HEK293T (cell line): ENCODE measurements around the gene EHBP1.

ENCODE experiments used
- ARNT ChIP-seq: fragments of 450-650 bp; IDR thresholded peaks from 2 replicates; pipeline ENCODE4 v1.6.1; 2017; ENCODE audit warnings: mild to moderate bottlenecking
- FOXA1 ChIP-seq: fragments of 450-650 bp; IDR thresholded peaks from 2 replicates; pipeline ENCODE4 v1.6.1; 2016; ENCODE audit warnings: mild to moderate bottlenecking
- FOXM1 ChIP-seq: fragments of 450-650 bp; IDR thresholded peaks from 2 replicates; pipeline ENCODE4 v1.6.1; 2017; ENCODE audit warnings: mild to moderate bottlenecking, borderline replicate concordance
- LEF1 ChIP-seq: fragments of 450-650 bp; IDR thresholded peaks from 2 replicates; pipeline ENCODE4 v1.6.1; 2017; ENCODE audit warnings: mild to moderate bottlenecking, borderline replicate concordance
- ZNF384 ChIP-seq: fragments of 450-650 bp; IDR thresholded peaks from 2 replicates; pipeline ENCODE4 v1.6.1; 2016
- TF ChIP-seq, protein P1 (sequence below): fragments of 450-650 bp; IDR thresholded peaks from 2 replicates; pipeline ENCODE4 v1.6.1; 2016

DNA sequence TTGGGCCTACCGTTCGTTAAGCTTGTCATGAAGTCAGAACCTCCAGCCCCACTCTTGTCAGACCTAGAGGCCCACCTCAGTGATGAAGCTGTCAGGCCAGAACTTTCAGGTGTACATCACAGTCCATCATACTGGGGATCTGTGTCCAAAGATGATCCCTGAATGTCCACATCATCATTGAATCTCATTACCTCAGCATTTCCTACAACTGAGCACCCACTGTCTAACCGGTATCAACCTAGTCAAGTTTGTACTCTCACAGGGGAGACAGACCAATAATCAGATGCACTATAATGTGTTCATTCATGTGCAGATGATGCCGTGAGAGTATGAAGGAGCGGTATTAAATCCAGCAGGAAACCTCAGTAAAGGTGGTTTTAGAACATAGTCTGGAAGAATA, 36.3 kb upstream of the EHBP1 start:
- TF ChIP-seq ZNF384 = no peak
- no peak for TF ChIP-seq FOXM1
- no peak for TF ChIP-seq LEF1
- TF ChIP-seq ARNT = no peak
- TF ChIP-seq FOXA1 = no peak
- TF ChIP-seq, protein P1, sequence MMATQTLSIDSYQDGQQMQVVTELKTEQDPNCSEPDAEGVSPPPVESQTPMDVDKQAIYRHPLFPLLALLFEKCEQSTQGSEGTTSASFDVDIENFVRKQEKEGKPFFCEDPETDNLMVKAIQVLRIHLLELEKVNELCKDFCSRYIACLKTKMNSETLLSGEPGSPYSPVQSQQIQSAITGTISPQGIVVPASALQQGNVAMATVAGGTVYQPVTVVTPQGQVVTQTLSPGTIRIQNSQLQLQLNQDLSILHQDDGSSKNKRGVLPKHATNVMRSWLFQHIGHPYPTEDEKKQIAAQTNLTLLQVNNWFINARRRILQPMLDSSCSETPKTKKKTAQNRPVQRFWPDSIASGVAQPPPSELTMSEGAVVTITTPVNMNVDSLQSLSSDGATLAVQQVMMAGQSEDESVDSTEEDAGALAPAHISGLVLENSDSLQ = no peak
